K562 (cell line): ENCODE measurements around the gene POC5. TPM values are rescaled to one million over a fixed set of nuclear protein-coding genes. Genes with fewer than 3 reads are reported as not detected.

Experiments used
- ATF1 ChIP-seq, 2 experiments: fragments of 450-650 bp in 1 of 2; IDR thresholded peaks; 2 replicates each; pipeline ENCODE4 v1.6.1; 2016; ENCODE audit warnings: missing compliant biosample characterization in 1 of 2, missing genetic modification characterization in 1 of 2
- ATF3 ChIP-seq, 2 experiments: fragments of 450-650 bp in 1 of 2; sonication (generic) in 1 of 2; formaldehyde crosslinking in 1 of 2; IDR thresholded peaks in 1 of 2; conservative IDR thresholded peaks in 1 of 2; 2 replicates each; pipeline versions ENCODE4 v1.6.1 to v1.8.1; 2016 to 2023; ENCODE audit warnings: mild to moderate bottlenecking in 2 of 2, moderate library complexity in 2 of 2, inconsistent platforms in 1 of 2, missing genetic modification reagents in 1 of 2
- BHLHE40 ChIP-seq: IDR thresholded peaks from 2 replicates; pipeline ENCODE4 v1.6.1; 2011; ENCODE audit warnings: low read length, improper control_type of control experiment
- CCNT2 ChIP-seq: IDR thresholded peaks from 2 replicates; pipeline ENCODE4 v1.6.1; 2011; ENCODE audit warnings: borderline replicate concordance, low read depth, mild to moderate bottlenecking, moderate library complexity, mixed read lengths, low read length; ENCODE audit not compliant: insufficient read length; ENCODE audit errors: extremely low read depth
- ELK1 ChIP-seq: sonication (generic); formaldehyde crosslinking; IDR thresholded peaks from 2 replicates; pipeline ENCODE4 v1.8.1; 2022; ENCODE audit warnings: missing genetic modification reagents
- FOSL1 ChIP-seq: fragments of 200-800 bp; sonication (Bioruptor generic); conservative IDR thresholded peaks from 2 replicates; pipeline ENCODE4 v1.6.1; 2016; ENCODE audit warnings: missing genetic modification characterization, missing compliant biosample characterization
- HBP1 ChIP-seq: fragments of 450-650 bp; formaldehyde crosslinking; IDR thresholded peaks from 2 replicates; pipeline ENCODE4 v1.4.0; 2022; ENCODE audit warnings: missing genetic modification characterization
- LARP7 ChIP-seq: fragments of 450-650 bp; IDR thresholded peaks from 2 replicates; pipeline ENCODE4 v1.6.1; 2016
- MAFG ChIP-seq: fragments of 450-650 bp; conservative IDR thresholded peaks from 2 replicates; pipeline ENCODE4 v1.6.1; 2016; ENCODE audit warnings: missing genetic modification characterization, missing compliant biosample characterization
- POLR2B ChIP-seq: fragments of 450-650 bp; IDR thresholded peaks from 2 replicates; pipeline ENCODE4 v1.6.1; 2018; ENCODE audit warnings: low read depth; ENCODE audit not compliant: partially characterized antibody
- RBM39 ChIP-seq: fragments of 200-400 bp; formaldehyde crosslinking; optimal IDR thresholded peaks from 2 replicates; pipeline ENCODE3; 2018; ENCODE audit warnings: low read depth, low read length
- RCOR1 ChIP-seq, 2 experiments: IDR thresholded peaks; 2 replicates each; pipeline ENCODE4 v1.6.1; 2012; ENCODE audit warnings: low read depth in 2 of 2, low read length in 2 of 2, borderline replicate concordance in 1 of 2, improper control_type of control experiment in 1 of 2
- SIN3A ChIP-seq, 2 experiments: fragments of 150-350 bp in 1 of 2; IDR thresholded peaks; 2 replicates each; pipeline ENCODE4 v1.6.1; 2011 to 2016; ENCODE audit warnings: borderline replicate concordance in 2 of 2, low read depth in 2 of 2, low read length in 2 of 2, mild to moderate bottlenecking in 2 of 2, moderate library complexity in 2 of 2; ENCODE audit not compliant: control insufficient read depth in 1 of 2
- SOX6 ChIP-seq: fragments of 450-650 bp; IDR thresholded peaks from 2 replicates; pipeline ENCODE4 v1.6.1; 2014; ENCODE audit warnings: mild to moderate bottlenecking
- SP1 ChIP-seq: sonication (generic); formaldehyde crosslinking; IDR thresholded peaks from 2 replicates; pipeline ENCODE4 v1.8.1; 2022; ENCODE audit warnings: mild to moderate bottlenecking, missing genetic modification reagents
- STAT5B ChIP-seq: fragments of 250-450 bp; sonication (Bioruptor Pico); IDR thresholded peaks from 2 replicates; pipeline ENCODE4 v1.8.0; 2021; ENCODE audit warnings: mild to moderate bottlenecking, inconsistent platforms
- TAF7 ChIP-seq: fragments of 450-650 bp; IDR thresholded peaks from 2 replicates; pipeline ENCODE4 v1.6.1; 2016; ENCODE audit warnings: missing genetic modification characterization, missing compliant biosample characterization
- TARDBP ChIP-seq: fragments of 450-650 bp; IDR thresholded peaks from 2 replicates; pipeline ENCODE4 v1.6.1; 2016
- USF1 ChIP-seq: sonication (generic); formaldehyde crosslinking; IDR thresholded peaks from 2 replicates; pipeline ENCODE4 v1.9.0; 2022; ENCODE audit warnings: mild to moderate bottlenecking, missing genetic modification reagents
- ZBTB12 ChIP-seq: fragments of 250-450 bp; sonication (Bioruptor Pico); IDR thresholded peaks from 2 replicates; pipeline ENCODE4 v1.4.0; 2020
- ZNF41 ChIP-seq: fragments of 250-450 bp; sonication (Bioruptor Pico); conservative IDR thresholded peaks from 2 replicates; pipeline ENCODE4 v1.4.0; 2020; ENCODE audit warnings: mild to moderate bottlenecking
- polyA plus RNA-seq, 8 experiments: library from polyadenylated mRNA; depleted of rRNA in 4 of 8; stranded (reverse) in 5 of 8; unstranded in 3 of 8; fragments of >200 nt; fragmentation: Nextera tagmentation in 2 of 8; fragmentation: Illumina TruSeq in 1 of 8; extraction: Ambion mirVana in 2 of 8; extraction: Trizol in 1 of 8; gene quantifications; 2 replicates each; pipeline versions ENCODE4 v1.2.1 to v1.2.3, GENCODE V29; 2011 to 2014; ENCODE audit warnings: inconsistent platforms in 1 of 8, missing spikeins in 1 of 8
- total RNA-seq, 7 experiments: library from RNA; depleted of rRNA in 6 of 7; stranded (reverse); fragments of >200 nt in 6 of 7; fragmentation: Illumina TruSeq in 2 of 7; extraction: Trizol in 2 of 7; gene quantifications; 2 replicates each; pipeline versions ENCODE4 v1.2.1 to v1.2.3, GENCODE V29; 2011 to 2021; ENCODE audit warnings: low replicate concordance in 1 of 7

POC5 gene
- total and polyA plus RNA-seq, 9 of the 15 experiments (the other 6 are each of a cell fraction or from before 2014, with no cell fraction given): 14.5 to 38.2 (median 27.0) TPM

- no peak for TF ChIP-seq ELK1 (CRISPR knock-in tag)
- TF ChIP-seq ZBTB12 (CRISPR knock-in tag): 0 out of 2 replicates have a peak, but pooled peaks have one; percentile 49
- peak; percentile 25; the same call in 1 of the 2 replicates for TF ChIP-seq BHLHE40
- peak in 1 of 2 experiments; percentile 2; a peak in 3 of 4 replicates for TF ChIP-seq RCOR1 (IDR thresholded peaks at IDR 0.05; ENCODE audit: borderline replicate concordance in 1 of 2, low read depth in 2 of 2, low read length in 2 of 2)
- 0 out of 2 replicates have a peak, but pooled peaks have one; percentile 14 for TF ChIP-seq USF1 (CRISPR knock-in tag)
- TF ChIP-seq POLR2B: peak; percentile 92
- TF ChIP-seq FOSL1 (tag): peak; percentile 62
- peak; percentile 78 for TF ChIP-seq SP1 (CRISPR knock-in tag)
- peak; percentile 88 for TF ChIP-seq MAFG (tag)
- 0 out of 2 replicates have a peak, but pooled peaks have one; percentile 34 for TF ChIP-seq SOX6
- peak; percentile 82 for TF ChIP-seq TAF7 (tag)
- peak; percentile 66 for TF ChIP-seq RBM39
- no peak for TF ChIP-seq LARP7
- no peak for TF ChIP-seq STAT5B (CRISPR knock-in tag)
- peak; percentile 74 to 97 for TF ChIP-seq SIN3A (IDR thresholded peaks at IDR 0.05; ENCODE audit: borderline replicate concordance in 2 of 2, control insufficient read depth in 1 of 2, low read depth in 2 of 2, low read length in 2 of 2)
- TF ChIP-seq ATF3 (IDR thresholded peaks at IDR 0.05): peak; percentile 50; the same call in 1 of the 2 replicates
- TF ChIP-seq ATF3 (CRISPR knock-in tag; conservative IDR thresholded peaks at IDR 0.05): 0 out of 2 replicates have a peak, but pooled peaks have one; percentile 36
- TF ChIP-seq CCNT2: no peak
- 0 out of 2 replicates have a peak, but pooled peaks have one; percentile 42 for TF ChIP-seq HBP1
- no peak for TF ChIP-seq ZNF41 (CRISPR knock-in tag)
- TF ChIP-seq ATF1 (CRISPR knock-in tag; IDR thresholded peaks at IDR 0.05): peak; percentile 57; the same call in 1 of the 2 replicates
- peak; percentile 92 for TF ChIP-seq ATF1 (tag; IDR thresholded peaks at IDR 0.05)
- TF ChIP-seq TARDBP: no peak
These were observed at the start of gene POC5 (continued) for GRCh38 chr5:75717082-75717922.
